ENCODE measurements around the gene ACTR2. TPM values are rescaled to one million over a fixed set of nuclear protein-coding genes. Genes with fewer than 3 reads are reported as not detected.

The ACTR2 gene
- total and polyA plus RNA-seq, 4 donors, result 54.3 to 215 (median 147) TPM

- Histone ChIP-seq H3K9me3 (ENCODE audit: control insufficient read depth in 4 of 4, insufficient read depth in 3 of 4, low read length in 3 of 4) (no peaks in the 10 kb centered on the region), H3K27me3 (ENCODE audit: control insufficient read depth in 3 of 3, insufficient read depth in 3 of 3, low read length in 2 of 3) (no peaks in the 10 kb centered on the region), H3K4me1 (ENCODE audit: control insufficient read depth in 5 of 5, insufficient read depth in 5 of 5, low read length in 5 of 5) (peaks cover 0 to 6% (median 0%) of the 10 kb centered on the region in 5 donors), H3K9ac (ENCODE audit: insufficient read depth in 1 of 2, low read length in 2 of 2) (no peak overlapping the region), H3K27ac (ENCODE audit: low read depth in 1 of 2, low read length in 1 of 2) (no peak overlapping the region), H3K4me3 (no peak overlapping the region), H3K36me3 (ENCODE audit: control insufficient read depth in 4 of 4, insufficient read depth in 4 of 4, low read length in 4 of 4) (peaks cover 9 to 24% (median 19%) of the 10 kb centered on the region in 4 donors)
- no peak for ATAC-seq (ENCODE audit: insufficient read depth, low FRiP score)
- TF ChIP-seq CTCF (IDR thresholded peaks at IDR 0.05; ENCODE audit: control extremely low read depth, extremely low read depth), result no peak
- 98 to 99% methylated on average over 7 of the region's 7 CpGs for WGBS, 2 donors
- no peak for DNase-seq
Measured at GRCh38 chr2:65317841-65318240, 90.2 kb downstream of the ACTR2 start.

GRCh38 chr2:65319072-65319673, 91.5 kb downstream of the ACTR2 start:
- H3K9ac ChIP-seq (ENCODE audit: insufficient read depth in 1 of 2, low read length in 2 of 2), result no peak overlapping the region

DNA sequence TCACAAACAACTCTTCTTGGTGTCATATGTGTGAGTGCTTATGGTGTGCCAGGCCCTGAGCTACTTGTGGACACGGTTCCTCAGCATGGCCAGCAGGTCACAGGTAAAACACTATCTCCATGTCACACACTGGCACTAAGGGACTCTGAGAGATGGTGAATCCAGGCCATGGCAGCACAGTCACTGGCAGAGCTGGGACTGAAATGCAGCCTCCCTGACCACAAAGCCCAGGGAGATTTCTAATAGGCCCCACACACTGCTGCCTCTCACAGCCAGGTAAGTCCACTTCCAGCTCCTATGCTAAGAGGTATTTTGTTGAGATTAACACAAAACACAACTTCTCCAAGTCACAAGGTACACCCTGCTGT, 92.0 kb downstream of the ACTR2 start:
- no peak for ATAC-seq (ENCODE audit: insufficient read depth, low FRiP score)
- DNase-seq, result no peak
- no peak overlapping the region for H3K9ac ChIP-seq (ENCODE audit: insufficient read depth in 1 of 2, low read length in 2 of 2)
- no peak overlapping the region for H3K4me3 ChIP-seq
- peaks cover 6 to 14% (median 10%) of the 10 kb centered on the region in 4 donors for H3K36me3 ChIP-seq (ENCODE audit: control insufficient read depth in 4 of 4, insufficient read depth in 4 of 4, low read length in 4 of 4)
- no peaks in the 10 kb centered on the region for H3K9me3 ChIP-seq (ENCODE audit: control insufficient read depth in 4 of 4, insufficient read depth in 3 of 4, low read length in 3 of 4)
- TF ChIP-seq CTCF (IDR thresholded peaks at IDR 0.05; ENCODE audit: control extremely low read depth, extremely low read depth), result no peak
- H3K27me3 ChIP-seq (ENCODE audit: control insufficient read depth in 3 of 3, insufficient read depth in 3 of 3, low read length in 2 of 3), result no peaks in the 10 kb centered on the region
- peaks cover 0 to 6% (median 0%) of the 10 kb centered on the region in 5 donors for H3K4me1 ChIP-seq (ENCODE audit: control insufficient read depth in 5 of 5, insufficient read depth in 5 of 5, low read length in 5 of 5)
- WGBS, 2 donors, result 96 to 100% methylated on average over 1 of the region's 1 CpG
- peak overlapping the region in 1 of 2 donors; percentile 59 for H3K27ac ChIP-seq (ENCODE audit: low read depth in 1 of 2, low read length in 1 of 2)

More at GRCh38 chr2:65319072-65319673, 91.5 kb downstream of the ACTR2 start:
- ATAC-seq (ENCODE audit: insufficient read depth, low FRiP score) (no peak), DNase-seq (no peak)
- TF ChIP-seq CTCF (IDR thresholded peaks at IDR 0.05; ENCODE audit: control extremely low read depth, extremely low read depth), result no peak
- Histone ChIP-seq H3K4me1 (ENCODE audit: control insufficient read depth in 5 of 5, insufficient read depth in 5 of 5, low read length in 5 of 5) (peaks cover 0 to 6% (median 0%) of the 10 kb centered on the region in 5 donors), H3K36me3 (ENCODE audit: control insufficient read depth in 4 of 4, insufficient read depth in 4 of 4, low read length in 4 of 4) (peaks cover 6 to 13% (median 11%) of the 10 kb centered on the region in 4 donors), H3K4me3 (no peak overlapping the region), H3K9me3 (ENCODE audit: control insufficient read depth in 4 of 4, insufficient read depth in 3 of 4, low read length in 3 of 4) (no peaks in the 10 kb centered on the region), H3K27me3 (ENCODE audit: control insufficient read depth in 3 of 3, insufficient read depth in 3 of 3, low read length in 2 of 3) (no peaks in the 10 kb centered on the region), H3K27ac (ENCODE audit: low read depth in 1 of 2, low read length in 1 of 2) (peak overlapping the region in 1 of 2 donors; percentile 59)
- WGBS, 2 donors, result 94% methylated on average over 5 of the region's 5 CpGs

Measured in lung (tissue), 12 donors.